Activated CD4-positive, alpha-beta T cell treated with anti-CD3 and anti-CD28 coated beads, Interleukin-2, amount 50 U/mL, for 24 hours (primary cell): ENCODE results near the gene SCYL2.
"Not testable (repeated sequence)": the region's sequence is repeated elsewhere in the genome, so short reads cannot be mapped to it uniquely, and the experiment has no call there.

Experiments used
- DNase-seq, 2 donors: peaks; one replicate each; pipeline ENCODE4 v3.0.0-alpha.2; 2020; ENCODE audit warnings: low read depth in 1 of 2, low spot score in 1 of 2

SCYL2 gene

DNA sequence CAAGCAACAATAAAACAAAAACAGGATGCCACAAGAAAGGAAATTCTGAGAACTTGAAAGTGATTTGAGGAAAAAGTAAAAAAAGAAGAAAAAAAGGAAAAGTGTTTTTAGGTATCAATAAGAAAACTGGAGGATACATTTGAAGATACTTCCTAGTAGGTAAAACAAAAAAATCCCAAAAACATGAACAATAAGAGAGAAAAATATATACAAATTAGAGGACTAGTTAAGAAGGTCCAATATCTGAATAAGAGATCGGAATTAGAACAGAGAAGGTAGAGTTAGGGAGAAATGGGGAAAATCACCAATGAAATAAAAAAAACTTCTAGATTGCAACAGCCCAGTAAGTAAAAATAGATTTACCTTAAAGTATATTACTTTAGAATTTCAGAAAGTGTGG lies 8.8 kb upstream of the SCYL2 start:
- DNase-seq = no peak

DNA sequence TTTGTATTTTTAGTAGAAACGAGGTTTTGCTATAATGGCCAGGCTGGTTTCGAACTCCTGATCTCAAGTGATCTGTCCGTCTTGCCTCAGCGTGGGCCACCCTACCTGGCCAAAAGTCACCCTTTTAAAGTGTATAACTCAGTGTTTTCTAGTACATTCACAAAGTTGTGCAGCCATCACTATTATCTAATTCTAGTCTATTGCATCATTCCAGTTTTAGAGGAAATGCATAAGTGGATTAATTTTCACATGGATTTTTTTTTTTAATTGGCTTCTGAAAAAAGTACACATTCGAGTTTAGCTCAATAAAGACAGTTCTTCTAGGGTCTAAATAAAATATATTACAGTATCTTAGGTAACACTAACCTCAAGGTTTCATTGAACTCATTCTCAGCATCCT lies 3.8 kb upstream of the SCYL2 start:
- no peak for DNase-seq

DNA sequence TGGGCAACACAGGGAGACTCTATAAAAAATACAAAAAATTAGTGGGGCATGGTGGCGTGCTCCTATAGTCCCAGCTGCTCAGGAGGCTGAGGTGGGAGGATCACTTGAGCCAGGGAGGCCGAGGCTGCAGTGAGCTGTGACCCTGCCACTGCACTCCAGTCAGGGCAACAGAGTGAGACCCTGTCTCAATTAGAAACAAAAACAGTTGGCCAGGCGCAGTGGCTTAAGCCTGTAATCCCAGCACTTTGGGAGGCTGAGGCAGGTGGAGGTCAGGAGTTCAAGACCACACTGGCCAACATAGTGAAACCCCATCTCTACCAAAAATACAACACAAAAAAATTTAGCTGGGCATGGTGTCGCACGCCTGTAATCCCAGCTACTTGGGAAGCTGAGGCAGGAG lies 1.9 kb upstream of the SCYL2 start:
- DNase-seq = not testable (repeated sequence)

DNA sequence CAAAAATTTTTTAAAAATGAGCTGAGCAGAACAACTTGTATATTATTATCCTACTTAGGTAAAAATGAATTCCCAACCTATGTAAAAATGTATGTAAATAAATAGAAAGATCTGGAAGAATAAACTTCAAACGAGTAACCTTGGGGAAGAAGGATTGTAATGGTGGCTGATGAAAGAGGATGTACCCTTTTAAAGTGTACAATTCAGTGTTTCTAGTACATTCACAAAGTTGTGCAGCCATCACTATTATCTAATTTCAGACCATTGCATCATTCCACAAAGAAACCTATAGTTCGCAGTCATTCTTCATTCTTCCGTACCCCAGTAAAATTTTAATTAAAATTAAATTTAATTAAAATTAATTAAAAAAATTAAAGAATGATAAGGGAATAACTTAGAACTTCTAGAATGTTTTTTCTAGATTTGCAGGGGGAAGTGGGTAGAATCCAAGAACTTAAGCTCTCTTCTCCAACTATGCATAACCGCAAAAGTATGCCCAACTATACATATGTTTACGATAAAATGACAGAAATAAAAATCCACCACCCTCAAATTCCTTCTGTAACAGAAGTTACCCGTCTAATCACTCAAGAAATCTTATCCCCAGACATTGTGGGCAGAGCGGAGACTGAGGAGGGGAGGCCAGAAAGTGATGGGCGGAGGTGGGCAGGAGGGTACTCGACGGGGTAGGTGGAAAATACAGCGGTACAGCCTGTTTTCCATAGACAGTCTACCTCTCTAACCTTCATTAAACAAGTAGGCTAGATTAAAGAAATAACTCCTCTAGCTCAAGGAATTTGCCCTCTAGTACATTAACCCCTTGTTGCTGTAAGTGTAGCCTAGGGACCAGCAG lies 1.0 kb upstream of the SCYL2 start:
- no peak for DNase-seq

DNA sequence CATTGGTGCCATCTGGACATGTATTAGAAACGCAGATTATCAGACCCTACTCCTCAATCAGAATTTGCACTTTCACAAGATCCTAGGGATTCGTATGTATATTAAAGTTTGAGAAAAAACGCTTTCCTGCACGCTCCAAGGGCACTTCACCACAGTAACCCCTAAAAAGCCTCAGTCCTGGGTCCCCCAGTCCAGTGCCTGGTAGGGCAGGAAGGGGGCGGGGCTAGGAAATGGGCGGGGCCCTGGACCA lies 467 bp upstream of the SCYL2 start:
- peak in 1 of 2 donors; percentile 91 for DNase-seq

DNA sequence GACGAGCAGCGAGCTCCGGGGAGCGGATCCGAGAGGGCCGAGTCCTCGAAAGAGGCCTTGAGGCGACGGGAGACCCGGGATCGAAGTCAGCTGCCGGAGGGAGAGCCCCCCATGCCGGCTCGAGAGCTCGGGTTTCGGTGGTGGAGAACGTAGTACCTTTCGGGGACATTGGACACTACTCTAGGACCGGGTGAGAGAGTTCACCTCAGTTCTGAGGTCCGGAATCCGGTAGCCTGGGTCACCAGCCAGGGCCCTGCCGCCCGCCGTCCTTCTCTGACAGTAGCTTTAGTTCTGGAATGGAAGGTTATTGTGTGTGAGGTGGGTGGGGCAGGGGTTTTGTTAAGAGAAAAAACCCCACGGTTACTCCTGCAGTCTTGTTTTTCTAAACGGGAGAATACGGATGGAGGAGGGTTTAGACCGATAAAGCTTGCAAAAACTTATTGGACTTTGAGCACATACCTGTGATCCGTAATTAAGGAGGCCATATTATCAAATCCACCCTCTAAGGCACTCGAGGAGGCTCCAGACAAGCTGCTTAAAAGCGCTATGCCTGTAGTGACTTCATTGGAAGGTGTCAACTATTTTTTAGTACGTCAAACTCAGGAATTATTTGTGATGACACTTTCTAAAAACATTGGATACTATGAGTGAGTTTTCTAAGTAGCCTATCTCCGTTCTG lies 765 bp downstream of the SCYL2 start:
- peak in 1 of 2 donors; percentile 1 for DNase-seq

DNA sequence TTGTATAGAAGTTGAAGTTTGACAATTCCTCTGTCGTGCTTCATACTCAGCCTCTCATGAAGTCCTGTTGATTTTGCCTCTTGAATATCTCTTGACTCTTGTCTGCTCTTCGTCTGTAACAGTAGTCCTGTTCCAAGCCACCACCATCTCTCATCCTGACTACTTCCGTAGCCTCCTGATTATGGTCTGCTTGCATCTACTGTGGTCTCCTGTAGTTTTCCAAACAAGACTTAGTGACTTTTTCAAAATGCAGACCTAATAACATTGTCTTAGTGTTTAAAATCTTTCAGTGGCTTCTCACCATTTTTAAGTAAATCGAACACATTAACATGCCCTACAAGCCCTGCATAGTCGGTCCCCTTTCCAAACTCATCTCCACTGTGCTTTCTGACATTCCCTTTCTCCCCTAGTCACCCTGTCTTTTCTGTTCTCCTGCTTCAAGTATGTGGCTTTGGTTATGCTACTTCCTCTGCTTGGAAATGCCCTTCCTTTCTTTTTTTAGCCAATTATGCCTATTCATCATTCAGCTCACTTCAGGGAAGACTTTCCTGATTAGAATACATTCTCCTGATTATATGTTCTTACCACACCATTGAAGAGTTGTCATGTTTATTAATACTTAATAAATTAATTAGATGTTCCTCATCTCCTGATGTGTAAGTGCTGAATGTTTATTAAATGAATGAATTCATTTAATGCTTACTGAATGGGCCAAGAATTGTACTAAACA lies 2.0 kb downstream of the SCYL2 start:
- no peak for DNase-seq

DNA sequence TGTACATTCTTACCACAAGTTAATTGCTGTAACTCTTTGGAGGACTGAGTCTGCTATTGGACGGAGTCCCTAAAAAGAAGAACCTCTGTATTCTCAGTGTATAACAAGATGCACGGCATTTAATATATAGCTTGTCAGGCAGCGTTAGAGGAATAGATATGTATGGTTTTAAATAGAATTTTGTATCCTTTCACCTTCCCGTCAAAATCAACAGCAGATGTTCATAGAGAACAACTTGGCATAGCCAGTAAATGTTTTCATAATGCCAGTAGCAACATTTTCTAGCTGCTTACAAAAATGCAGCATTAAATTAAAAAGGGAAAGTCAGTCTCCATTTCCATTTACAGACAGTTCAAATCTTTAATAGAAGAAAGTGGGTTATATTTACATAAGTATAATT lies 6.8 kb downstream of the SCYL2 start:
- no peak for DNase-seq

DNA sequence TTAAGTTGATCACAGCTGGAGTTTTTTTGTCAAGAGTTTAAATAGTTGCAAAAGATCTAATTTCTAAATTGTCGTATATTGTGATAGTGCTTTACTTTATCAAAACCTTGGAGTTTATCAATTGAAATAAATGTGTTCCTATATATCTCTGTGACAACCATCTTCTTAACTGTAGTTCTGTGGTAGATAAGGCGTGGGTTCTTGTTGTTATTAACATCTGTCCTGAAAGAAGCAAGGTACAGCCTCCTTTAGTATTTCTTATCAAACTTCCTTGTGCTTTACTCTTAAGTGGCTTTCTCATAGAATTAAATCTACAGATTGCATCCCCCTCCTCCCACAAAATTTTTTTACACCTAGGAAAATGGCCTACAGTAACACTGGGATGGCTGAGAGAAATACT lies 7.3 kb downstream of the SCYL2 start:
- DNase-seq = no peak

DNA sequence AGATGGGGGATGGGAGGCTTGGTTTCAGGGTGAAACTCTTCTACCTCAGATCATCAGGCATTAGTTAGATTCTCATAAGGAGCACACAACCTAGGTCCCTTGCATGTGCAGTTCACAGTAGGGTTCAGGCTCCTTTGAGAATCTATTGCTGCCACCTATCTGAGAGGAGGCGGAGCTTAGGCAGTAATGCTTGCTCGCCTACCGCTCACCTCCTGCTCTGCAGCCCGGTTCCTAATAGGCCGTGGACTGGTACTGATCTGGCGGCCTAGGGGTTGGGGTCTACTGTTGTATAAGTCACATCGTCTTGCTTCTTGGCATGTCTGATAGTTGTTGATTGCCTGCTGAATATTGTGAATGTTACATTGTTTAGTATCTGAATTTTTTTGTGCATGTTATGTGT lies 12.2 kb downstream of the SCYL2 start:
- DNase-seq = no peak

DNA sequence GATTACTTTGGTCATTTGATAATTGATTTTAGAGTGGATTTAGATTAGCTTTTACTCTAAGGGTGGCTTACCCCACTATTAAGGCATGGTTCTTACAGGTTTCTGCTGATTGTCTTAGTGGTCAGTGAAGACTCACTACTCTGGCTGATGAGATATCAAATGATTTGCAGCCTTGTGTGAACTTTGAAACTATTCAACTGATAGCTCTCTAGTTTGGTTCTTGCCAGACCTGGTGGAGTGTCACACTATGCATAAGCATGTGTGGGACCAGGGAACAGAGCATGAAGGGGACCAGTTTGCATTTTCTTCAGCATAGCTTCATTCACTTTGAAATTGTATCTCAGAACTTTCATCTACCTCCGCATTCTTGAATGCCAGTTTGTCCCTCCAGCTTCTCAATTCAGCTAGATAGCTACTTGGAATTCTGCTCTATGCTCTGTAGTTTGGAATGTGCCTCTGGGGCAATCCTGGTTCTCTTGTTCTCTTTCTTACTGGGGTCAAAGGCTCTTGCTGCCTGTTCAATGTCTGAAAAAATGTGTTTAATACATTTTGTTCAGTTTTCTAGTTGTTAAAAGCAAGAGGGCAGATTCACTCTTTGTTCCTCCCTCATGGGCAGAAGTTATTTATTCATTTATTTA lies 12.7 kb downstream of the SCYL2 start:
- DNase-seq = no peak

DNA sequence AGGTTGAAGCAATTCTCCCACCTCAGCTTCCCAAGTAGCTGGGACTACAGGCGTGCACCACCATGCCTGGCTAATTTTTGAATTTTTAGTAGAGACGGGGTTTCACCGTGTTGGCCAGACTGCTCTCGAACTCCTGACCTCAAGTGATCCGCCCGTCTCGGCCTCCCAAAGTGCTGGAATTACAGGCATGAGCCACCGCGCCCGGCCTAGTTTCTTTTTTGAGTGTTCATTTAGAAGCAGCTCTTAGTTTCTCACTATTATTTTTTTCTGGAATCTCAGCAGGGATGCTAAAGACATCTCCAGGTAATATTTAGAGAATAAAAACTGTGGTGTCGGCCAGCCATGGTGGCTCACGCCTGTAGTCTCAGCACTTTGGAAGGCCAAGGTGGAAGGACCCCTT lies 17.6 kb downstream of the SCYL2 start:
- DNase-seq = not testable (repeated sequence)

DNA sequence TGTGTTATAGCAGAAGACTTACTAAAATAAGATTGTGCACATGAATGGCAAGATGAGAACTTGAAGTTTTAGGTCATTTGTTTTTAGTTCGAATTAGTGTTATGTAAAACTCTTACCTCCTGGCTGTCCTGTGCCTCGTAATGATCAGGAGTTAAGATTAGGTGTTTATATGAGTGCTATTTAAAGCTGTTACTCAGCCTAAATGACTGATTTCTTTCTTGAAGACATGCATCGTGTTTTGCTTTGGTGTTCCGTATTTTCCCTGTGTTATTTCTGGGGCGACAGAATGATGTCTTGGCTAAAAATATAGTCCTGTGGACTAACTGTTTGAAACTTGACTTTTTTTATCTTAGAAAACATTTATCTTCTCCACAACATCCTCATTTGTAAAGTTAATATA lies 22.1 kb downstream of the SCYL2 start:
- DNase-seq = no peak

DNA sequence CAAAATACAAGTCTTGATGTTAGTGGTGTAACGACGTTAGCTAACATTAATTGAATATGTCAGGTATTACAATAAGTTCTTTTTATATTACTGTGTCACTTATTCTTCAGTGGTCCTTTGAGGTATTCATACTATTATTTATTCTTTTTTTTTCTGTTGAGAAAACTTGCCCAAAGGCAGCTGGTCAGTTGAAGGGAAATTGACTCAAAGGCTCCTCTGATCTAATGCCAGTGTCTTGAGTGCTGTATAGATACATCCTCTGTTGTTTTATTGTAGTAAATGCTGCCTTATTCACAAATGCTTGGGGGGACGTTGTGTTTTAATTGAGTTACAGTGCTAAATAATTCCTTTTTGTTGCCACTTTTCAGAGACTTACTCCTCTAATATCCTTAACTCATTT lies 23.0 kb downstream of the SCYL2 start:
- DNase-seq = no peak

DNA sequence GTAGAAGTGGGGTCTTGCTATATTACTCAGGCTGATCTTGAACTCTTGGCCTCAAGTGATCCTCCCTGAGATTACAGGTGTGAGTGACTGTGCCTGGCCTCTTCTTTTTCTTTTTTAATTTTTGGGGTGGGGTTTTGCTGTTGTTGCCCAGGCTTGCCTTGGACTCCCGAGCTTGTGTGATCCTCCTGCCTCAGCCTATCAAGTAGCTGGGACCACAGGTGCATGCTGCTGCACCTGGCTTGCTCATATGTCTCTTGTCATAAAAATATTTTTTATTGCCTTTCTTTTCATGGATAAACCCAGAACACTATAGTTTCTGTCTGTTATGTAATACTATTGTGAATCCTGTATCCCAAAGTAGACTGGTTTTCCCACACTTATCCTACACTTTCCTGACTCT lies 26.0 kb downstream of the SCYL2 start:
- no peak for DNase-seq

DNA sequence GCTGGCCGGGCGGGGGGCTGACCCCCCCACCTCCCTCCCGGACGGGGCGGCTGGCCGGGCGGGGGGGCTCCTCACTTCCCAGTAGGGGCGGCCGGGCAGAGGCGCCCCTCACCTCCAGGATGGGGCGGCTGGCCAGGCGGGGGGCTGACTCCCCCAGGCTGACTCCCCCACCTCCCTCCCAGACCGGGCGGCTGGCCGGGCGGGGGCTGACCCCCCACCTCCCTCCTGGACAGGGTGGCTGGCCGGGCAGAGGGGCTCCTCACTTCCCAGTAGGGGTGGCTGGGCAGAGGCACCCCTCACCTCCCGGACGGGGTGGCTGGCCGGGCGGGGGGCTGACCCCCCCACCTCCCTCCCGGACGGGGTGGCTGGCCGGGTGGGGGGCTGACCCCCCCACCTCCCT lies 27.4 kb downstream of the SCYL2 start:
- DNase-seq = not testable (repeated sequence)

DNA sequence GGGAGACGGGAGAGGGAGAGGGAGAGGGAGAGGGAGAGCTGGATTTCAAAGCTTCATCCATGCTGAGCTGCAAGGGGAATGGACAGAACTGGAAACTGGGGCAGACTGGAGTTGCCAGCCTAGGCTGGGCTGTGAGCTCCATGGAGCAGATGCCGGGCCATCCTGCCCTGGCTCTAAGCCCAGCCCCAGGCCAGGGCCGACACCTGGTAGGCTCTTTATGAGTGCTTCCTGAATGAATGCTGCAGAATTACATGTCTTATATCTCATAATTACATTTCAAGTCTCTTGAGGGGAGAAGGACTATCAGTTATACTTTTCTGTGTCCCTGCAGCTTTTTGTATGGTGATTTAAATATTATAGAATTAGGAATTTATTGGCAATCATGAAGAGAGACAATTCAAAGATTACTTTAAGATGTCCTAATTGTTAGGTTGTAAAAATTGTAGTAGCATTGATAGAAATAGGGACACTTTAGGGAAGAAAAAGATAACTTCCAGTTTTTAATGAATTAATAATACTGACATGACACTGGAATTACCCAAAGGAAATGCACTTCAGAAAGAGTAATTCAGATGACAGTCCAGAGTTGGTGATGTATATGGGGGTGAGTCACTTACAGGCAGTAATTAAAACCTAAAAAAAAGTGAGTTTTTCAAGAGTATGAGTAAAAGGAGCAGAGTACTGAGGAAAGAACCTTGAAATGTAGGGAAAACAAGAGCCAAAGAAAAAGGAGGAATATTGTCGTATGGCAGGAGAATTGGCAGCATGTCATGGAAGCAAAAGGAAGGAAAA lies 29.0 kb downstream of the SCYL2 start:
- DNase-seq = no peak

DNA sequence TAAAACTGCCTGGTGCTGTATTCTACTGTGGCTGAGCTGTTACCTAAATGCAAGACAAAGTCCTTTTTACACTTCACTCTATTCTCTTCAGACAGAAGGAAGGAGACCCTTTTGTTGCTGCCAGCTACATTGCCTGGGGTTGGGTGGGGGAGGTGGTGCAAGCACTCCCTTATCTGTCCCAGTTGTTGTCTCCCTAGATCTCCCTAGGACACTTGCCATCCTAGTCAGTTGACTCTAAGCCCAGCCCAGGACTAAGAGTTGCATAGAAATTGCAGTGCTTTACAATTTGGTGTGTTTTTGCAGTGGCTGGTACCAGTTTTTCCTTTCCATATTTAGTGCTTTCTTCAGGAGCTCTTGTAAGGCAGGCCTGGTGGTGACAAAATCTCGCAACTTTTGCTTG lies 35.1 kb downstream of the SCYL2 start:
- DNase-seq = no peak

DNA sequence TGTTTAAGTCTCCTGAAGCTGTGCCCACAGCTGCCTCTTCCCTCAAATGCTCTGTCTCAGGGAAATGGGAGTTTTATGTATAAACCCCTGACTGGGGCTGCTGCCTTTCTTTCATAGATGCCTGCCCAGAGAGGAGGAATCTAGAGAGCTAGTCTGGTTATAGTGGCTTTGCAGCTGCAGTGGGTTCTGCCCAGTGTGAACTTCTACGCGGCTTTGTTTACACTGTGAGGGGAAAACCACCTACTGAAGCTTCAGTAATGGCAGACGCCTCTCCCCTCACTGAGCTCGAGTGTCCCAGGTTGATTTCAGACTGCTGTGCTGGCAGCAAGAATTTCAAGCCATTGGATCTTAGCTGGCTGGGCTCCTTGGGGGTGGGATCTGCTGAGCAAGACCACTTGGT lies 36.9 kb downstream of the SCYL2 start:
- no peak for DNase-seq

DNA sequence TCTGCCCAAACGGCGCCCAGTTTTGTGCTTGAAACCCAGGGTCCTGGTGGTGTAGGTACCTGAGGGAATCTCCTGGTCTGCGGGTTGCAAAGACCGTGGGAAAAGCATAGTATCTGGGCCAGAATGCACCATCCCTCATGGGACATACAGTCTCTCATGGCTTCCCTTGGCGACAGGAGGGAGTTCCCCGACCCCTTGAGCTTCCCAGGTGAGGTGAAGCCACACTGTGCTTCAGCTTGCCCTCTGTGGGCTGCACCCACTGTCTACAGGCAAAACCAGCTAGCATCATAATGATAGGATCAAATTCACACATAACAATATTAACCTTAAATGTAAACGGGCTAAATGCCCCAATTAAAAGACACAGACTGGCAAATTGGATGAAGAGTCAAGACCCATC lies 37.4 kb downstream of the SCYL2 start:
- DNase-seq = not testable (repeated sequence)

DNA sequence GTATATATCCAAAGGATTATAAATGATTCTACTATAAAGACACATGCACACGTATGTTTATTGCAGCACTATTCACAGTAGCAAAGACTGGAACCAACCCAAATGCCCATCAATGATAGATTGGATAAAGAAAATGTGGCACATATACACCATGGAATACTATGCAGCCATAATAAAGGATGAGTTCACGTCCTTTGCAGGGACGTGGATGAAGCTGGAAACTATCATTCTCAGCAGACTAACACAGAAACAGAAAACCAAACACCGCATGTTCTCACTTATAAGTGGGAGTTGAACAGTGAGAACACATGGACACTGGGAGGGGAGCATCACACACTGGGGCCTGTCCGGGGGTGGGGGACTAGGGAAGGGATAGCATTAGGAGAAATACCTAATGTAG lies 41.2 kb downstream of the SCYL2 start:
- DNase-seq = not testable (repeated sequence)
